ENCODE results near the gene LRRC42.

- TF ChIP-seq EZH2phosphoT487 (IDR thresholded peaks at IDR 0.05; ENCODE audit: insufficient read depth, low read depth) (no peak), EZH2 (IDR thresholded peaks at IDR 0.05; ENCODE audit: insufficient read depth, poor library complexity, severe bottlenecking) (no peak)
These were observed 46.9 kb upstream of the LRRC42 start for GRCh38 chr1:53899206-53899628.
